Testis (tissue), 3 donors: ENCODE data around the gene TIAM1. TPM values are rescaled to one million over a fixed set of nuclear protein-coding genes. Genes with fewer than 3 reads are reported as not detected.

ENCODE experiments used
- DNase-seq: peaks from one replicate; pipeline ENCODE4 v3.0.0-alpha.2; 2019
- H3K27ac ChIP-seq, 2 donors: fragments of 200-600 bp; sonication (generic); one replicate each; pipeline ENCODE4 v1.5.1; 2019
- H3K27me3 ChIP-seq: fragments of 200-600 bp; sonication (generic); one replicate; pipeline ENCODE4 v1.5.1; 2019
- H3K36me3 ChIP-seq: fragments of 200-600 bp; sonication (generic); one replicate; pipeline ENCODE4 v1.5.1; 2017; ENCODE audit warnings: low read depth; ENCODE audit errors: missing control alignments
- H3K4me1 ChIP-seq: fragments of 200-600 bp; sonication (generic); one replicate; pipeline ENCODE4 v1.5.1; 2019
- H3K4me3 ChIP-seq, 2 donors: fragments of 200-600 bp; sonication (generic); one replicate each; pipeline ENCODE4 v1.5.1; 2017 to 2019
- H3K9me3 ChIP-seq: fragments of 200-600 bp; sonication (generic); one replicate; pipeline ENCODE4 v1.5.1; 2017
- CTCF ChIP-seq, 3 experiments: fragments of 450-650 bp in 2 of 3; fragments of 200-600 bp in 1 of 3; sonication (generic) in 1 of 3; IDR thresholded peaks; one replicate each; pipeline ENCODE4 v1.5.1; 2016 to 2019; ENCODE audit warnings: antibody characterized with exemption in 3 of 3, mild to moderate bottlenecking in 2 of 3, moderate library complexity in 1 of 3
- POLR2A ChIP-seq: fragments of 450-650 bp; IDR thresholded peaks from one replicate; pipeline ENCODE4 v1.6.1; 2017; ENCODE audit warnings: antibody characterized with exemption, mild to moderate bottlenecking, moderate library complexity
- WGBS, 2 donors: methylation state at CpG; one replicate each; pipeline ENCODE4 v1.1.5; 2018; 5-methylcytosine and 5-hydroxymethylcytosine counted together
- intact Hi-C: fragments of 100-400 bp; cut with DNase I; formaldehyde crosslinking; loops from one replicate; pipeline ENCODE4 v1.15.1; 2023; ENCODE audit warnings: low total_unique reads
- polyA plus RNA-seq: library from polyadenylated mRNA; stranded (reverse); fragments of 350-450 nt; fragmentation: Illumina TruSeq; extraction: RNeasy Lipid Tissue Mini Kit (QIAGEN cat#74804); gene quantifications from one replicate; pipeline ENCODE4 v1.2.3, GENCODE V29; 2014; ENCODE audit warnings: low read depth, low replicate concordance; ENCODE audit not compliant: insufficient read depth
- total RNA-seq, 2 donors: library from RNA; depleted of rRNA; stranded (reverse); fragments of >200 nt; gene quantifications; one replicate each; pipeline ENCODE4 v1.2.3, GENCODE V29; 2016

TIAM1 gene
- total and polyA plus RNA-seq, 3 donors from 2014 or later = 21.3 to 51.6 (median 34.6) TPM

- H3K27me3 ChIP-seq = no peaks in the 10 kb centered on the region
- H3K27ac ChIP-seq = no peak overlapping the region
- H3K4me1 ChIP-seq = no peaks in the 10 kb centered on the region
- H3K36me3 ChIP-seq = no peaks in the 10 kb centered on the region
- intact Hi-C loops = no loop called here
- no peaks in the 10 kb centered on the region for H3K9me3 ChIP-seq
- WGBS, 2 donors = 83 to 85% methylated on average over 4 of the region's 4 CpGs
- TF ChIP-seq POLR2A (no peak), CTCF (IDR thresholded peaks at IDR 0.05) (no peak)
- no peak for DNase-seq
- no peak overlapping the region for H3K4me3 ChIP-seq
These were observed 157.1 kb downstream of the TIAM1 start for GRCh38 chr21:31186916-31187315.

- no peak overlapping the region for H3K4me3 ChIP-seq
- intact Hi-C loops = no loop called here
- H3K27me3 ChIP-seq = no peaks in the 10 kb centered on the region
- H3K4me1 ChIP-seq = no peaks in the 10 kb centered on the region
- 84 to 92% methylated on average over 3 of the region's 3 CpGs for WGBS, 2 donors
- no peaks in the 10 kb centered on the region for H3K9me3 ChIP-seq
- no peaks in the 10 kb centered on the region for H3K36me3 ChIP-seq
- no peak for TF ChIP-seq POLR2A
- TF ChIP-seq CTCF (IDR thresholded peaks at IDR 0.05) = no peak
- H3K27ac ChIP-seq = no peak overlapping the region
- DNase-seq = no peak
These were observed 158.4 kb downstream of the TIAM1 start for GRCh38 chr21:31185663-31186062.

- Histone ChIP-seq H3K27ac (no peak overlapping the region), H3K27me3 (no peaks in the 10 kb centered on the region), H3K4me1 (no peaks in the 10 kb centered on the region), H3K4me3 (no peak overlapping the region), H3K9me3 (no peaks in the 10 kb centered on the region), H3K36me3 (no peaks in the 10 kb centered on the region)
- intact Hi-C loops = no loop called here
- DNase-seq = no peak
- TF ChIP-seq POLR2A = no peak
- WGBS, 2 donors = 91% methylated on average over 6 of the region's 6 CpGs
These were observed 159.2 kb downstream of the TIAM1 start for GRCh38 chr21:31184876-31185275.

- Histone ChIP-seq H3K36me3 (no peaks in the 10 kb centered on the region), H3K27ac (no peak overlapping the region), H3K4me3 (no peak overlapping the region), H3K9me3 (no peaks in the 10 kb centered on the region), H3K27me3 (no peaks in the 10 kb centered on the region), H3K4me1 (no peaks in the 10 kb centered on the region)
- DNase-seq = no peak
- WGBS, 2 donors = 78 to 79% methylated on average over 6 of the region's 6 CpGs
- TF ChIP-seq POLR2A (no peak), CTCF (IDR thresholded peaks at IDR 0.05) (no peak)
- intact Hi-C loops = no loop called here
These were observed 159.6 kb downstream of the TIAM1 start for GRCh38 chr21:31184459-31184858.

GRCh38 chr21:31182231-31183140 is 161.6 kb downstream of the TIAM1 start:
- intact Hi-C loops = no loop called here
- Histone ChIP-seq H3K4me3 (no peak overlapping the region), H3K4me1 (no peaks in the 10 kb centered on the region), H3K36me3 (no peaks in the 10 kb centered on the region), H3K27me3 (no peaks in the 10 kb centered on the region), H3K9me3 (no peaks in the 10 kb centered on the region), H3K27ac (no peak overlapping the region)
- WGBS, 2 donors = 89 to 90% methylated on average over 19 to 24 of the region's 24 CpGs
- no peak for DNase-seq
- TF ChIP-seq POLR2A (no peak), CTCF (IDR thresholded peaks at IDR 0.05) (no peak)
